Activated CD8-positive, alpha-beta memory T cell treated with anti-CD3 and anti-CD28 coated beads for 48 hours (primary cell): ENCODE data around the gene NQO2.

ENCODE experiments used
- DNase-seq, 3 experiments: peaks; one replicate each; pipeline ENCODE4 v3.0.0-alpha.2; 2020; ENCODE audit warnings: low read depth in 2 of 3, low spot score in 2 of 3

NQO2 gene

GRCh38 chr6:2999618-3000557, at the start of gene NQO2:
NQO2 (plus strand) TSS chr6:2999894; CDS start chr6:3006553, 6,659 bp downstream.
- peak; percentile 76 to 94 (median 83) for DNase-seq

GRCh38 chr6:2950713-2951112, 49.0 kb upstream of the NQO2 start:
- no peak for DNase-seq

- no peak for DNase-seq
Observed at GRCh38 chr6:2951728-2952127, 48.0 kb upstream of the NQO2 start.

- no peak for DNase-seq
Observed at GRCh38 chr6:2952557-2953095, 47.1 kb upstream of the NQO2 start.

GRCh38 chr6:2953098-2953497, 46.6 kb upstream of the NQO2 start:
- no peak for DNase-seq

- DNase-seq, result no peak
Observed at GRCh38 chr6:2956930-2957685, 42.6 kb upstream of the NQO2 start.

GRCh38 chr6:2957696-2958330, 41.9 kb upstream of the NQO2 start:
- DNase-seq, result no peak

- no peak for DNase-seq
Observed at GRCh38 chr6:2958331-2958711, 41.4 kb upstream of the NQO2 start.

- no peak for DNase-seq
Observed at GRCh38 chr6:2958776-2959175, 40.9 kb upstream of the NQO2 start.

GRCh38 chr6:2959909-2960719, 39.6 kb upstream of the NQO2 start:
- no peak for DNase-seq

GRCh38 chr6:2960935-2961334, 38.8 kb upstream of the NQO2 start:
- no peak for DNase-seq

- no peak for DNase-seq
Observed at GRCh38 chr6:2961506-2961905, 38.2 kb upstream of the NQO2 start.

- DNase-seq, result no peak
Observed at GRCh38 chr6:2962004-2962403, 37.7 kb upstream of the NQO2 start.

- no peak for DNase-seq
Observed at GRCh38 chr6:2962636-2963035, 37.1 kb upstream of the NQO2 start.

GRCh38 chr6:2963756-2964155, 35.9 kb upstream of the NQO2 start:
- no peak for DNase-seq

GRCh38 chr6:2964793-2965505, 34.7 kb upstream of the NQO2 start:
- DNase-seq, result no peak

- DNase-seq, result no peak
Observed at GRCh38 chr6:2966347-2966746, 33.3 kb upstream of the NQO2 start.

- DNase-seq, result no peak
Observed at GRCh38 chr6:2967936-2968335, 31.8 kb upstream of the NQO2 start.

GRCh38 chr6:2968600-2969135, 31.0 kb upstream of the NQO2 start:
- no peak for DNase-seq

- DNase-seq, result no peak
Observed at GRCh38 chr6:2969549-2969948, 30.1 kb upstream of the NQO2 start.
